ENCODE results near the gene METAP1D.

METAP1D gene

DNA sequence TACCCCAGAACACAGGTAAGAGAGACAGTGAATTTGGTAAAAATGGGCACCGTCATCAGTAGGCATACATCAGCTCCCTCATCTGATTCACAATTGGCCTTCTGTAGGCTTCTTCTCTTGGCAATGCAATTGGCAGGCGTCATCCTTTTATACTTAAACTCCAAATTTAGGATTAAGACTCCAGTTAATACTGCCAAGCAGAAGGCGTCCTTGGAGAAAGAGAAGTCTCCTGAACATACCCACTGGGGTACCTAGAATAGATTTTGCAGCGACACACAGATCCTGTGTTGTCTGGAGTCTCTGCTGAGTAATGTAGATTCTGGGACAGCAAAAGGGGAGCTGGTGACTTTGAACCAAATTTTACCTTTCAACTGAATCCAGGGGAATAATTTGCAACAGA lies 592 bp upstream of the METAP1D start:
- DNase-seq = no peak

DNA sequence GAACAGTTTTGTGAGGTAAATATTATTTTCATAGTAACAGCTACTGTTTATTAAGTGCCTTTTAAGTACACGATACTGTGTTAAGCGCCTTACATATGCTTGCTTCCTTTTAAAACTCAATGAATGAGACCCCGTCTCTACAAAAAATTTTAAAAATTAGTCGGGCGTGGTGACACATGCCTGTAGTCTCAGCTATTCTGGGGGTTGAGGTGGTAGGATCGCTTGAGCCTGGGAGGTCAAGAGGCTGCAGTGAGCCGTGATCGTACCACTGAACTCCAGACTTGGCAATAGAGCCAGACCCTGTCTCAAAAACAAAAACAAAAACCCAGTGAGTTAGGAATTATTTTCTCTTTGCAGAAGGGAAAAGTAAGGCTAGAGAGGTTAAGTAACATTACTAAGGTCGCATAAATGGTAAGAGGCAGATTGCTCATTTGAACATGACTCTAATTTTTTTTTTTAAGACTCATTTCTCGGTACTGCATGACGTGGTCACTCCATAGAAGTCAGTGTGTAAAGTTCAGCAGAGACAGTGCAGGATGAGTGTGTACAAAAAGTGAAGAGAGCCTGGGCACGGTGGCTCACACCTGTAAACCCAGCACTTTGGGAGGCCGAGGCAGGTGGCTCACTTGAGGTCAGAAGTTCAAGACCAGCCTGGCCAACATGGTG lies 1.1 kb downstream of the METAP1D start:
- DNase-seq = no peak

DNA sequence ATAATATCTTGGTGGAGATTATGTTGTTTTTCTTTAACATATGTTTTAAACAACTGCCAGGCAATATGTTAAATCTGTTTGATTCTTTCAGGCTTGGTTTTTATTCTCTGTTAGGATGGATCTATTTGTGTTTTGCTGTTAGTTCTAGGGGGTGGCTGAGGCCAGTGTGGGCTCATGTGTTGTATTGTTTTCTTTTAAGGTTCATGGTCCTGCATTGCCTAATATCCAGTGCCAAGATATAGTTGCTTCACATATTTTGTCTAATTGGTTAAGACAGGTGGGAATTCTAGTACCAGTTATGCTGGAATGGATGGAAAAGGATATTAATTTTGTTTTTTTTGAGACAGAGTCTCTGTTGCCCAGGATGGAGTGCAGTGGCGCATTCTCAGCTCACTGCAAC lies 7.6 kb downstream of the METAP1D start:
- DNase-seq = no peak

DNA sequence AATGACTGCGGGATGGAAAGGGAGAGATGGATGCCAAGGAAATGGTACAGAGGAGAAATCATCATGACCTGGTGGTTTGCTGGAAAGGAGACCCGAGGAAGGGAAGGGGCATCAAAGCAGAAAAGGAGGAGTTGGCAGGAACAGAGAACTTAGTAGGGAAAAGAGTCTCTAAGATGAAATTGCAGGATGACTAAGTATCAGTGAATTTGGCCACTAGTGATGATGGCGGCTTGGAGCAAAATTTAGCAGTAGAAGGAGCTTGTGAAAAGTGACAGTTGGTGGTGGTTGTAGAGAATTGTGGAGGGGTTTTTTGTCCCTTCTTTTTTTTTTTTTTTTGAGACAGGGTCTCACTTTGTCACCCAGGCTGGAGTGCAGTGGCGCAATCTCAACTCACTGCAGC lies 10.1 kb downstream of the METAP1D start:
- no peak for DNase-seq

DNA sequence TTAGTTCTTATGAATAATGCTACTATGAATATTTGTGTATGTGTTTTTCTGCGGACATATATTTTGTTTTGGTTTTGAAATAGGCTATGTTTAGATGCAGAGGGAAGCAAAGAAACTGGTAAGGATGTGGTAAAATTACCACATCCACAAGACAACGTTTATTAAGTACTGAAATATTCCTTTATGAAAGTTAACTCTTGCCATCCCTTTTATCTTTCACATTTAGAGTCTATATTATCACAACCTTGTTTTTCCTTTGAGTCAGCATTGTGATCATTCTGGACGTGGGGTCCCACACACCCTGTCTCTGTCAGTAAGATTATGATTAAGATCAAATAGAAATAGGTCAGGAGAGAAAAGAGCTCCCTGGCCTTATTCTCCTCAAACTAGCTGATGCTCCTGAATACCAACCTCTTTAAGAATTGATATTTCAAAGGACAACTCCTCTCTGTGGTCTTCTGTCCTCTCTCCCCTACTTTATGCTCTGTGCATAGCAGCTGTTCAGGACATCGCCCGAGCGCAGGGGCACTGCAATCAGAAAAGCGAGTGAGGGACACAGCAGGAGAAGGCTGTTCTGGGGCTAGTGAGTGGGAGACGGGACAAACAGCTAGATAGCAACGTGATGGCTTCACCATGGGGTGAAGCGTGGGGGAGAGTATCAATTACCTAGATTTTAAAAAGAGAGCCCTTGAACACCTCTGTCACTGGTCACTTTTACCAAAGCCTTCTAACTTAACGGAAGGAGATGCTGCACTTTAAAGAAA lies 12.2 kb downstream of the METAP1D start:
- DNase-seq = peak; percentile 24

DNA sequence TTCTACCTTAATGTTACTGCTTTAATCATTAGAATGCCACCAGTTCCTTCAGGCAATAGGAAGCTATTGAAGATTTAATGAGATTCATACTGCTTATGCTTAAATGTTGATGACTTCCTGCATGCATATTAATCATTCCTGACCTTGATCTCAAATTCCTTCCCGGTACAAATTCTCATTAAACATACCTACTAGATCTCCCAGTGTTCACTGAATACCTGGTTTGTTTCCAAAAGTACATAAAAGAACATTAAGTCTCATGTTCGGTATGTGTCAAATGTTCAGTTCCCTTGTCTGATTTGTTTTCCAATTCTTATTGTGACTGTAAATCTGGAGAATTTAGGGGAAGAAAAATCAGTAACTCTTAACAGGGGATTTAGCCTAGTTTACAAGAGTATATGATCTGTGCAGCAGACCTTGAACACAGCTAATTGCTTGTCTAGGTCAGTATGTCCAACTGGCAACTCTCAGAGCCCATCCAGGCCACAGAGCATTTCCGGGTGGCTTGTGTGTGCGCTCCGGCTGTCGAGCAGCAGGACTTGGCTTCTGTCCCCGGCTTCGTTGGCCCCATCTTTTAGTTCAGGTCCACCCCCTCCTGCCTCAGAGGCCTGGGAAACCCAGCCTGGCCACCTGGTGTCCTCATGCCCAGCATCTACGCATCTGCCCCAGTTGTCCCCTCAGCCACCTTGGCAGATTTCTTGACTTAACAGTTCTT lies 13.1 kb downstream of the METAP1D start:
- DNase-seq = no peak

DNA sequence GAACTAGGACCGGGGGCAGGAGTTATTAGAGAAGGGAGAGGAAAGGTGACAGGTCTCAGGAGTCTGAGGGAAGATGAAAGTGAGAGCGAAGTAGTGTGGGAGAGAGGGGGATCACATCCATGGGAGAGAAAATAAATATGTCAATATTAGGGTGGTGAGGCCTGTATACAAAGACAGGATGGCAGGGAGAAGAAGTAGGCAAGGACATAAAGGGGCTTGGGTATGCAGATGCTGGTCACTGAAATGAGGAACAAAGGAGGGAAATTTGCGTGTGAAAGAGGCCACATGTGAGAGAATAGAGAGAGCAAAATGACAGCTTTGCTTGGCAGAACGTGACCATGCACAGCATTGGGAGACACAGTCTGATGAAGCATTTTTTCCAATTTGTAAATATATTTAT lies 13.6 kb downstream of the METAP1D start:
- DNase-seq = no peak

DNA sequence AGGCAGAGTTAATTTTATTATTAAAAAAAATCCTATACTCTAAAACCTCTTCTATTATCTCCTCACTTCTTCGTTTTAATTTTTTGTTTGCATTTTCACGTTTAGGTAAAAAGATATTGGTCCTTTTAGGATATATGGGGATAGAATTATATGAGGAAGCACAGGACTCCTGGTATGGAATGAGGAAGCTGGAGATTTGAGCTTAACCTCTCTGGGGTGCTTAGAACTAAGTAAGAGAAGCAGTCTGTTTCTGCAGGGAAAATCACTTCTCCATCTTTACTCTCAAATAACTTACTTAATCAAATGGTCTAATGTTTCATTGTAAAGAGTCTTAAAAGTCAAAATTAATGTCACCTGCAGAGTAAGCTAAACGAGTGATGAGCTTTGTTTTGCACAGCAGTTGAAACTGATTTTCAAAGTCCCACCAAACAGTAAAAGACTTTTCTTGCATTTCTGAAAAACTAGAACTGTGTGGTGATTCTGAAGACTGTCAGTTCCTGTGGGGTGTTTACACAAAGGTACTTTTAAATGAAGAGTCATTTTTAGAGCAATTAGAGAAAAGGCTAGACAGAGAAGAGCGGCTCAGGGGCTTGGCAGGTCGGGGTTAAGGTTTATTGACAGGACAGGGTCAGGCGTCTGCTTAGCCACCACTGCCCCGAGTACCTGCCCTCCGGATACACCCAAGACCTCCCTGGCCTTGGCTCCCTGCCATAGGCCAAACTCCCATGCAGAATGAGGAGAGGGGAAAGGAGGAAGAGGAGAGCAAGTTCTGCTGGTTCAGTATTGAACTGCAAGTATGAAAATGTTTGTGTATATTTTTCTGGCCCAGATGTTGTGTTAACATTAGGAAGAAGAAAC lies 21.6 kb downstream of the METAP1D start:
- no peak for DNase-seq

DNA sequence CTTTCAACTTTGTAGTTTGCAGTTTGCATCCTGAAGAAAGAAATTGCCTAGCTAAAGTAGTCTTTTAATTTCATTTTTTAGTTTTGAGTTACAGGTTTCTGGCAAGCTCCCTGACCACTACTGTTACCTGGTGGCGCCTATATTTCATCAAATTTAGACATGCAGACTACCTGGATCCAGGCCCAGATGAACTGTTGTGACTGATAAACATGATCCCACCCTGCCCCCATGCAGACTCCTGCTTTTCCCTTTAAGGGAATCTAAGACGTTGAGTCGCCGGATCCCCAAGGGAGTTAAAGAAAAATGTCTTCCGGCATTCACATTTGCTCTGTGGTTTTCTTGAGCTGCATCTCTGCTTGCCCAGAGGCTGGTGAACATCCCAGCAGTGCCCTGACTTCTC lies 22.2 kb downstream of the METAP1D start:
- DNase-seq = no peak

DNA sequence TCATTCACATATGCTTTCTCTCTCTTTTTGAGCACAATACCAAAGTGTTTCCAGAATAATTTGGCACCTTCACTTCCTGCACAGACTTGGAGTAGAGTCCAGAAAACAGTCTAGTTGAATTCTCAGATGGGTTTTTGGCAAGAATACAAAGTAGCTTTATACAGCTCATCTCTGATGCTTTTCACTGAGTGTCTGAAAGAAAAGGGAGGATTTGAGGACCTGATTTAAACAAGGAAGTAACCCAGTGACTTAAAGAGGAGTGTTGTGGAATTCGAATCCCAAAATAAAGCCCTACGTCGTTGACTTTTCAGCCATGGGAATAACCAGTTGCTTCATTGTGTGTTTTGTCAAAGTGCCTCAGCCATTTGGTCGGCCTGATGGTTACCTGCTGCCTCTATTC lies 31.8 kb downstream of the METAP1D start:
- DNase-seq = no peak

DNA sequence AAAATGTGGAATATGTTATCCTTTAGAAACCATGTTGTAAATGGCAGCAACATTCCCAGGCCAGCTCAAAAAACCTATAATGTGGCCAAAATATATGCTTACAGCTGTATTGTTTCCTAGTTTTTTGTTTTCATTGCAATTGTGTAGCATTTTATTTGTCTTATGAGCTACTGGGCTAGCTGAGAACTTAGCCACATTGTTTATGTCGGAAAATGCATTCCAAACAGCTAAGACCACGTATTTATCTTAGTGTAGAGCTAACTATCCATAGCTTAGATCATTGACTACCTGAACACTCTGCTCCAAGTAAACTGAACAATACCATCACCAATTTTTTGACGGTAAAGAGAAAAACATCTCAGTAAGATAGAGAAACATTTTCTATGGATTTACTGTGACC lies 38.4 kb downstream of the METAP1D start:
- no peak for DNase-seq

DNA sequence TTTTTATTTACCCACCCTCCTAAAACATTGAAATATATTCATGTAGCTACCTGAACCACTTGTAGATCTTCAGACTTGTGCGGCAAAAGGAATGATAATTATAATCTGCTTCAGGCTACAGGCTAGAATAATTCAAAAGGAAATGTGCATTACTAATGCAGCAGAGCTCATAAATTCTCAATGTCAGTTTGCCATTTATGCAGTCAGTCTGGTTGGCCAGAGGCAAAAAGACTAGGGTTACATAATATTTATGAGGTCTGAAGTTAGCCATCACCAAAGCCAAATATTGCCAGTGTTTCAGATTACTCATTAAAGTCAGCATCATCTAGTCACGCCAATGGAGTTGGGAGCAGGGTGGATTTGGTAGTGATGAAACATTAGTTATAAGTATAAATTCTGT lies 38.9 kb downstream of the METAP1D start:
- no peak for DNase-seq

DNA sequence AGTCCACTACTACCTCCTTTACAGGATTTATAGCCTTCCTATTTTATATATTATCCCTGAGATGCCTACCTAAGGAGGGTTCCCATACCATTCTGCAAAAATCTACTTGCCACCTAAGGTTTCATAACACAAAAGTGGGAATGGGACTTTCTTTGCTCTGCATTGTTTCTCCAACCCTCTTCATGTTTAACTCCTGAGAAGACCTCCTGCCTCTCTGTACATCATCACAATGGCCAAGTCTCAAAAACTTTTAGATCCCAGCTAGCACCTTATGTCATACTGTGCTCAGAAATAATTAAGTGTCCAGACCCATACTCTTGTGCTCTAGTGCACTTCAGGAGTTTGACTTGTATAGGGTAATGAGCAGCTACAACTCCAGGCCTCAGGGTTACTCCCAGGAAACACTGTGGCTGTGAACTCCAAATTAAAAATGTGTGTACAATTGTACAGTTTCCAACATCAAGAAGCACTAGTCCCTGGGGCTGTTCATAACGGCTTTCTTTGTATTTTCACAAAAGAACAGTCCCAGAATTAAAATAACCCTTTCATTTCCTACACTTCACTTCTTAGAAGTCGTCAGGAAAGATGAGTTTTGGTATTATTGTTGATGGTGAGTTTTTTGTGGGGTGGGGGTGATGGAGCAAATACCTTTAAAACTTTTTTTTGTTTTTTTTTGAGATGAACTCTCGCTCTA lies 39.4 kb downstream of the METAP1D start:
- DNase-seq = no peak

DNA sequence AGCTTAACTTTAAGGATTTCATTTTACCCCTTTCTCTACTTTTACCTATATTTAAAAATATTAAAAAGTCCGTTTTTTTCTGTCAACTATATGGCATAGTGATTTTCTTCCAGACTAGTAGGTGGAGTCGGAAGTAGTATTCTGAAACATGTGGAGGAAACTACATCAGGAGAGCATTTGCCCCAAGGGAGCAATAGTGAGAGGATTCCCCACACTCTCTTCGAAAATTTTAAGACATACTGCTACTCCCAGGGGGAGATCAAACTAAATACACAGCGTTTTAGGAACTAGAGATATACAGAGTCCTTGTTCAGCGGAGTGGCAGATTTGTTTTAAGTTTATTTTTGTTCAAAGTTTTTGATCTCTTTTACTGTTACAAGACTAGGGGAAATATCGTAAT lies 40.6 kb downstream of the METAP1D start:
- no peak for DNase-seq

DNA sequence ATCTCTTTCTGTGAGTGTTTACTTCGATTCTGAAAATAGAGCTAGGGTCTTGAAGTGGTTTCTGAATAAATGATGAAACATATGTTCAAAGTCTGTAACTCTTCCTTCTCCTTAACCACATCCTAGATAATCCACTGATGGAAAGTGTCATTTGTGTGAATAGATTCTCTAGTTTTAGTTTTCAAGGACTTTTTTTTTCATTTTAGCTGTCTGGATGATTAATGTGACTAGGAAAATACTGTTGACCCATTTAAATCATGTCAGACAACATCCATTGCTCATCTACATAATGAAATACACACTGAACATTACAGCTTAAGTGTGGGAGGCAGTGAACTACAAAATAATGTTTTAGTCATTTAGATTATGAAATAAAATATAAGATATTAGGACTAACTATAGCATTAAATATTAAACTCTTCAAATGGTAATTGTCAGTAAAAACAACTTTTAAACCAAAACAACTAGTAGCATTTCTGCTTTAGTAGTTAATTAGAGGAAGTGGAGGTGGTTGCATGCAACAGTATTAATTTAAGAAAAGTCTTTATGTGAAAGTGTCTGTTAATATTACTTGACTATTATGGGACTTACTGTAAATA lies 46.4 kb downstream of the METAP1D start:
- DNase-seq = no peak

DNA sequence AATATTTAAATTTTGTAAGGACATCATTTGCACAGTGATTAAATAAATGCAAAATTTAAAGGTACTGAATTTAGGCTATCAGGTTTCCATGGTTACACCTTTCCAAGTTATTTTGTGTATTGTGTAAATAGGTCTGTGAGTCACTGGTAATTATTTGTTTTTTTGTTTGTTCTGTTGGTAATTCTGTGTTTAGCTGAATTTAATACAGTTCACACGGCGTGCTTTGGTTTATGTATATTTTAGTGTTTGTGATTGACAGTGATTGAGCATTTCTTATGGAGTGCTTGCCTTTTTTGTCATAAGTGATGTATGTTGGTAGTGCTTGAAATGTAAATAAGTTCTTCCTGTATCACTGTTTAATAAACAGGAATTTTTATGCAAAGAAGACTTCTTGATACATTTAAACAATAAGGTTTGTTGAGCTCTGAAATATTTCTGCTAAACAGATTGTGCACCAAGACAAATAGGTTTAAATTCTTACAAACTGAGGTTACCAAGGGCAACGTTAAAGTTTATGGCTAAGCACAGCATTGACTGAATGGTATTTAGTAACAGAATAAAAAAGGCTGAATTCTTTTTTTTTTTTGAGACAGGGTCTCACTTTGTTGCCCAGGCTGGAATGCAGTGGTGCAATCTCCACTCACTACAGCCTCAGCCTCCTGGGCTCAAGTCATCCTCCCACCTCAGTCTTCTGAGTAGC lies 47.3 kb downstream of the METAP1D start:
- no peak for DNase-seq

DNA sequence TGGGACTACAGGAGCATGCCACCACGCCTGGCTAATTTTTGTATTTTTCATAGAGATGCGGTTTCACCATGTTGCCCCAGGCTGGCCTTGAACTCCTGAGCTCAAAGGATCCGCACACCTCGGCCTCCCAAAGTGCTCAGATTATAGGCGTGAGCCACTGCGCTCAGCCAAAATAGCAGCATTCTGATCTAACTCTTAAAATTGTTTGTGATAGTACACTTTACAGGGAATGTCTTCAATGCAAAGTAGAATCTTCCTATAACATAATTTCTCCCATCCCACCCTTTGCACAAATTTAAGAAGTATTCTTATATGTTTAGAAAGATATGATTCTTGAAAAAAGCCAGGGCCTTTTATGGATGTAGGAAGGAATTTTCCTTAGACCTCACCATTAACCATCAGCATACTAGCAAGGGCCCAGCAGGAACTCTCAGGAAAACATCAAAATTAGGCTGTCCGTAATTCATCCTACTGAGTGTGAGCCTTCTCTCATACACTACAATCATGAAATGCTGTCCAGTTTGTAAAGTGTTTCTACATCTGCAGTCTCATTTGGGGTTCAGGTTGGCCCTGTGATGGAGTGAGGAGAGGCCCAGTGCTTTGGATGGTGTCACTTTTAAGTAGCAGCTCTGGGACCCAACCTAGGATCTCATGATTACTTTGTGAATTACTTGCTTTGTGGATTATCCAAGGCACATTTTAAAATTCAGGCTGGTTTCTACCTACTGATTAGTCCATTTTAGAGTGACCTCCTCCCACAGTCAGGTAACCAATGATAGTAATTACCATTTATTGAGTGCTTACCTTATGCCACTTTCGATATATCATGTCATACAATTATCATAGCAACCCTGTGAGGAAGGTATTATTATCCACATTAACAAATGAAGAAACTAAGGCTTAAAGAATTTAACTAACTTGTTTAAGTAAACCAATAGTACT lies 48.1 kb downstream of the METAP1D start:
- DNase-seq = no peak

DNA sequence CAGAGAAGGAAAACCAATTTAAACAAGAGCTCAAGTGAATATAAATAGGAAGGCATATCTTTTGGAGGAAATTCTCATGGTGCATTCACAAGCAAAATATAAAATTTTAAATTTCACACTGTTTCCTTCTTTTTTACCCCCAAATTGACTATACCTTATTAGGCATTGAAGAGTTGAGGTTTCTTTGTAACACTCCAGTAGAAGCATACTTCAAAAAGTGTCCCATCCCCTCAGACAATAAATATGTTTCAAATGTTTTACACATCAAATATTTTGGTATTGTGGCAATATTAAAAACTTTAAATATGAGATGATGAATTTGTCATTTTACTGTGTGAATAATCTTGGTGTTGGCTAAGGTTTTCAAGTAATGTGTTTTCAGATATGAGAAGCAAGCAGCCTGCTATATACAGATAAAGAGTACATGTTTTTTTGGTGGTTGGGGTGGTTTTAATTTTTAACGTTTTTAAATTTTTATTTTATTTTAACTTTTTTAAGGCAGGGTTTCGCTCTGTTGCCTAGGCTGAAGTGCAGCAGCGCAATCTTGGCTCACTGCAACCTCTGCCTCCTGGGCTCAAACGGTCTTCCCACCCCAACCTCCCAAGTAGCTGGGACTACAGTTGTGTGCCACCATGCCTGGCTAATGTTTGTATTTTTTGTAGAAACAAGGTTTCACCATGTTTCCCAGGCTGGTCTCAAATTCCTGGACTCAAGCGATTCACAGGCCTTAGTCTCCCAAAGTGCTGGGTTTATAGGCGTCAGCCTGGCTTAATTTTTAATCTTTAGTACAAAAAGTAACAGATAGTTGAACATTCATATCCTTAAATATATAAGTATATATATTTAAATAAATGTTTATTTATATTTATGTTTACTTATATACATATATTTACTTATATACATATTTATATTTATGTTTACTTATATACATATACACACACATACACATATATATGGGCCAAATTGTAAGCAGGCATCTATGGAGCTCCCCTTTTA lies 49.1 kb downstream of the METAP1D start:
- DNase-seq = no peak

DNA sequence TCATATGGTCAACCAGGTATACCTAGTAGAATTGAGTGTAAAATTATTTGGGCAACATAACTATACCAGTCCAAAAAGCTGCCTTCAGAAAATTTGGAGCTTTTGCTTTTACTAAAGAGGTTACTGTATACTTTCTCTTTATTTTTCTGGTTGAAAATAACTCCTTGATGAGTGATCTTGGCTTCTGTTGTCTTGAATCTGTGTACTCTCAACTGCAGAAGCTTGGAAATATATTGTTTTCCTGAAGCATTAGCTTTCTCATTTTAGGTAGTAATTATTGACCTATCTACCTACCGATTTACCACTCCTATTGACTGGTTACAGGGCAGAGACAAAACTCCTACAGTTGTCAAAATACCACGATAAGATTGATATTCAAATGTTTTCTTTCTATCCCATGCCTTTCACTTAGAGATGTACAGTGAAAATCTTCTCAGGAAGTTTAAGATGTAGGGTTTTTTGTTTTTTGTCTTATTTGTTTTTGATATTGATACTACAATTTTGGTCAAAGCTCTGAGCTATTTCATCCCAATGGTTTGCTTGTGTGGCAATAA lies 49.9 kb downstream of the METAP1D start:
- DNase-seq = no peak
